Fibroblast of skin of abdomen (primary cell): ENCODE results near the gene CHAD.
A peak's percentile ranks its signal among the peaks of the same experiment; 100 is the strongest.
"Not testable (repeated sequence)": the region's sequence is repeated elsewhere in the genome, so short reads cannot be mapped to it uniquely, and the experiment has no call there.

Source experiments
- DNase-seq: peaks from one replicate; pipeline ENCODE4 v3.0.0-alpha.2; 2013

Gene CHAD

DNA sequence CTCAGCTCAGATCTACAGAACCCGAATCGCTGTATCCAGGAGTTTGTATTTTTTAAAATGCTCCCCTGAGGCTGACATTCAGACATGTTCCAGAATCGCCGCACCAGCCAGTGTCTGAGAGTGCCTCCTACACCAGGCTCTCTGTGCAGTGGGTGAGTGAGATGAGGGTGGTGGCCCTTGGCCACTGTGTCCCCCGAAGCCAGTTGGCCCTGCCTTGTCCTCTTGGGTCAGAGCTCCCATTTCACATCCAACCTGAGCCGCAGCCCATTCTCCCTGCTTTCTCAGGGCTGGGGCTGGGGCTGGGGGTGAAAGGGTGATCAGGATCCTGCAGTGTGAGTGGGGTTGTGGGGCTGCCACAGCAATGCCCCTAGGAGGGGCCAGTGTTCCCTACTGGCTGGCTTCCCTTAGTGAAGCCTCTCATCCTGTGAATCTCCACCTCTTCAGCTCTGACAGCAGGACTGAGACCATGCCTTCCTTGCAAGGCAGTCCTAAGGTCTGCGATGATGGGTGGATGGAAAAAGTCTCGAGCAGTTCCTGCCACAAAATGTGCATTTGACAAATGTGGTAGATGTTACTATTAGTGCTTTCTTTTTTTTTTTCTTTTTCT, 26.6 kb upstream of the CHAD start:
- DNase-seq = no peak

DNA sequence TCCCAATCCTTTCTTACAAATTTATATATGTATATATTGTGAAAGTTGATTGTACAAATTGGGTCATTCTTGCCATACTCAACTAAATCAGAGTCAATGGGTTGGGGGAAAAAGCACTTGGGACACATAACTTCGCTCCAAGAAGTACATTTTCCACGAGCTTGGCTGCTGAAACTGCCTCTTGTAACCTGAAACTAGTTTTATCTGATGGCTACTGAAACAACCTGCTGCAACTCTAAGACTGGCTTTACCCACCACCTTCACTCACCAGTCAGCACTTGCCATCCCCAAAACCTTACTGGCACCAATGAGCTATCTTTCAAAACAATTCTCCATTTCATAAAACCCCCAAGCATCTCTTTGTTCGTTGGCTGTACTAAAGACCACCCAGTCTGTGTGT, 25.1 kb upstream of the CHAD start:
- no peak for DNase-seq

DNA sequence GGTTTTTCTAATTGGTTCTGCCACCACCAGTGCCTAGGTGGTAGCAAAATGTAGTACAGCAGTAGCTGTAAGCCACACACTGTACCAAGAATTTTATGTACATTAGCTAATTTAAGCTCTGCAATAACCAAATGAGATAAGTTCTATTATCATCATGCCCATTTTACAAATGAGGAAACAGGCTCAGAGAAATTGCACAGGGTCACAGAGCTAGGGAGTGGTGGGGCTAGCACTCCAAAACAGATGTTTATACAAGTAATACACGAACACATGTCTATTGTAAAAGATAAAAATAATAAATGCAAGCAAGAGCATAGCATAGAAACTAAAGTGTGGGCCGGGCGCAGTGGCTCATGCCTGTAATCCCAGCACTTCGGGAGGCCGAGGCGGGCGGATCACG, 23.5 kb upstream of the CHAD start:
- DNase-seq = no peak

- no peak for DNase-seq
These were observed 22.8 kb upstream of the CHAD start for GRCh38 chr17:50491505-50491904.

GRCh38 chr17:50488880-50489279, 20.2 kb upstream of the CHAD start:
- no peak for DNase-seq

DNA sequence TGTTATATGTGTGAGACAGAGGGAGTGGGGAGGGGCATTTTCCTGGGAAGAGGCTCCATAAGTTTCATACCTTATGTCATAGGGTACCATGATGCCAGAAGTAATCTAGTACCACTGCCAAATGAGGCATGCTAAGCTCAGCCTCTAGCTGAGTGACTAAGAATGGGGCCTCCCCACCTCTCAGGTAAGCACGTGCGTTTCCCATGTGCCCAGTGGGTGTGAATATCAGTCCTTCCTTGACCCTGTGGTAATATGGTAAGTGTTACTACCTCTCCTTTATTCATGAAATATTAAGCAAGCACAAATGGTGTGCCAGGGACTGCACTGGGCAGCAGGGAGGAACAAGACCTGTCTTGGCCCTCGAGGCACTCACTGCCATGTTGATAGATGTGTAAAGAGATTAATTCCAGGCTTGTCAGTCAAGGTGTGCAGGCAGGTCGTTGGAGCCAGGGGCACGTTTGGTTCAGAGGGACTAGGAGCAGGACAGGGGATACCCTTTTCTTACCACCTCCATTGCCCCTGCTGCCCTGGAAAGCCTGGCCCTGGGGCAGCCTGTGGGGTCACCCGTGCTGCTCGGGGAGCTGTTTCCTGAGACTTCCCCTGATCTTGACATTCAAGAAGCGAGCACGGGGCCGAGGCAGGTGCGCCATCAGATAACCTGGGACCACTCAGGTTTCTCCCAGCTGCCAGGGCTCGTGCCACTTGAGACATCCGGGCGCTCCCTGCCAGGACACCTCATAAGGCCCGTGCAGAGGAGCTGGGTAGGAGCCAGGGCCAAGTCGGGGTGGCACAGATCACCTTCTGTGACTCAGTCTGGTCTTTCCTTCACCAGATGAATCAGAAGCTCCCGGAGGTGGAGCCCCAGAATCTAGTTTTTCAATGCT, 18.8 kb upstream of the CHAD start:
- no peak for DNase-seq

DNA sequence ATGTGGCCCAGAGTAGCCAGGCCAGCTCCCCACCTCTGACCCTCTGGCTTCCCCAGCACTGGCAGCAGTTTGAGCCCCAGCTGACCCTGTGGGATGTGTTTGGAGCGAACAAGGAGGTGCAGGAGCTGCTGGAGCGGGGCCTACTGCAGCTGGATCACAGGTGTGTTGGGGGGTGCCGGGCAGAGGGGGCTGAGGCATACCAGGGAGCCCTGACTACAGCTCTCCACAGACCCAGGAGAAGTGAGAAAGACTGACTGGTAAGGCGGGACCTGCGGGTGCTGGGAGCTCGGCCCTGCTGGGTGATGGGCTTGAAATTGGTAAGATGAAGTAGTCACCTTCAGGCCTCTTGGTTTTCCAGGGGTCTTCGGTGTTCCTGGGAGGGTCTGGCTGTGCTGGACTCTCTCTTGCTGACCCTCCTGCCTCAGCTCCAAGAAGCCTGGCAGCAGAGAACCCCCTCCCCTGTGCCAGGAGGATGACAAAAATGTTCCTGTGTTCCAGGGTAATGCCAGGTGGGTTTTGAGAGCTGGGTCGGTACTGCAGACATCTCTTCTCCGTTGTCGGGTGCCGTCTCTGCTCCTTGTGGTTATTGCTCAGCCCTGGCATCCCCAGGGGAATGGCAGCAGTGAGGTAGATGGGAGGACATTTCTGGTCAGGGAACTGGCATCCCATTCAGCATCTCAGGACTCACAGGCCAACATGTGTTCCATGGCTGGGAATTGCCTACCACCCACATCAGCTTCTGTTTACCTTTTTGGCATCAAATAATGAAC, 15.9 kb upstream of the CHAD start:
- no peak for DNase-seq

DNA sequence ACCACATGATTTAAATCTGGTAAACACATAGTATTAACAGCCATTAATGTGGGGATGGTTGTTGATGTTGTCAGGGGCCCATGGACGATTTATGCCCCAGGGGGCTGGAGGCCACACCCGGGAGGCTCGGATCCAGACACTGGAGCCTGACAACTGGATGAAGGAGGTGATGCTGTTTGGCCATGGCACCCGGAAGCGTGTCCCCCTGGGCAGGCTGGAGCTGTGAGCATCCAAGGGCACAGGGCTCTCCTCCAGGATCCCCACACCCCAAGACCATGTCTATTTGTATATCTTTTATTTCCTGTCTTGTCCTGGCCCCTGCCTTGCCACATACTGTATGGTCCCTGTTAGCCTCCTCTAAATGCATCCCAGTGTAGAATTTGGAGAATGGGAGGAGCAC, 14.6 kb upstream of the CHAD start:
- no peak for DNase-seq

- DNase-seq = peak; percentile 93
These were observed 13.8 kb upstream of the CHAD start for GRCh38 chr17:50482516-50482915.

DNA sequence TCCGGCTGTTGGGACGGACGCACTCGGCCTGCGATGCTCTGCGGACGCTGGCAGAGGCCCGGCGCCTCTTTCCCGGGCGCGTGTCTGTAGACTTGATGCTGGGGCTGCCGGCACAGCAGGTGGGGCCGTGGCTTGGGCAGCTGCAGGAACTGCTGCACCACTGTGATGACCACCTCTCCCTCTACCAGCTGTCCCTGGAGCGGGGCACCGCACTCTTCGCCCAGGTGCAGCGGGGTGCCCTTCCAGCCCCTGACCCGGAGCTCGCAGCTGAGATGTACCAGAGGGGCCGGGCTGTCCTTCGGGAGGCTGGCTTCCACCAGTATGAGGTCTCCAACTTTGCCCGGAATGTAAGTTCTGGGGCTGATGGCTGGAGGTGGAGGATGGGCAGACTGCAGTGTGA, 13.4 kb upstream of the CHAD start:
- DNase-seq = no peak

DNA sequence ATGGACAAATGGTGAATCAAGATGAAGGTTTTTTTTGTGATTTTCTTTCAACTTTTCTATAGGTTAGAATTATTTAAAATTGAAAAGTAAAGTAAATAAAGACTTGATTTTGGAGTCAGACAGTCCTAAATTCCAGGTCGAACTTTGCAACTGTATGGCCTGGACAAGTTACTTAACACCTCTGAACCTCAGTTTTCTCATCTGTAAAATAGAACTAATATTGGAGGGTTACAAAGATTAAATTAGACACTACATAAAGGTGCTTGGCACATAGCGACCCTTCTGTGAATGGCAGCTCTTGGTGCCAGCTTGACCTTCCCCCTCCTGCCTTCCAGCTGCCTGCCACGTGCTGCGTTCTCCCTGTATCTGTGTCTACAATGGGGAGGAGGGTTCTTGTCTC, 13.0 kb upstream of the CHAD start:
- DNase-seq = no peak

- no peak for DNase-seq
These were observed 12.3 kb upstream of the CHAD start for GRCh38 chr17:50480854-50481490.

DNA sequence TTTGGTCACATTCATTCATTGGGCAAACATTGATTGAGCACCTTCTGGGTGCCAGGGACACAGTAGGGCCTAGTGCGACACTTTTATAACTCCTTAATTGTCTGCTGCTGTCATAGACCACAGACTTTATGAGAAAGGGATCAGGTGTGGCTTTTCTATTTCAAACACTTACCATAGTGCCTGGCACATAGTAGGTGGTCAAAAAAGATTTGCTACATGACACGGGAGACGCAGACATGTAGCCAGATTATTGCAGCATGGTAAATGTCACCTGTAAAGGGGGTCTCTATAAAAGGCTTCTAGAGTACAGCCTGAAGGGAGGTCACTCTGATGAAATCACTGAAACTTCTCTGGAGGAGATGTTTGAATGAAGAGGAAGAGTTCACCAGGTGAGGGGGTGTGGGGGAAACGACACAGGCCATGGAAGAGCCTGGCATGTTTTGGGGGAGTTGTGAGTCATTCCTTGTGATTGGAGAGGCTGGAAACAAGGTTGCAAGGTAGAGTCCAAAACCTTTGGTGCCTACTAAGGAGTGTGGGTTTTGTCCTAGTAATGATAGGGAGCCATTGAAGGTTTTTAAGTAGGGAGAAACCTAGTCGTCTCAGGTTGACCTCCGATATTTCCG, 11.6 kb upstream of the CHAD start:
- DNase-seq = no peak

DNA sequence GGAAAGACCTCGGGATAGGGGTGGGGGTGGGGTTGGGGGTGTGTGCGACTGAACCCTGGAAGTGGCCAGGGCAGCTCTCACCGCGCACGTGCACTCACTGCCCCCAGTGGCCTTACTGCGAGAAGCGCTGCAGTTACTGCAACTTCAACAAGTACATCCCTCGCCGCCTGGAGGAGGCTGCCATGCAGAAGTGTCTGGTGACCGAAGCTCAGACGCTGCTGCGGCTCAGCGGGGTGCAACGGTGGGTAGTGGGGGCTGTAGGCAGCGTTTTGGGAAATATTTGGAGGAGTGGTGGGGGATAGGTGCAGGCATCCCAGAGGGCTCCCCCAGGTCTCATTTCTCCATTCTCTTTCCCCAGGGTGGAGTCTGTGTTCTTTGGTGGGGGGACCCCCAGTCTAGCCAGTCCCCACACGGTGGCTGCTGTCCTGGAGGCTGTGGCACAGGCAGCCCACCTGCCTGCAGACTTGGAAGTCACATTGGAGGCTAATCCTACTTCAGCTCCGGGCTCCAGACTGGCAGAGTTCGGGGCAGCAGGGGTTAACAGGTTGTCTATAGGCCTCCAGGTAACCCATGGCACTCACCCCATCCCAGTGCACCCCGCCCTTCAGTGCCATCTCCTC, 11.0 kb upstream of the CHAD start:
- DNase-seq = peak; percentile 75

GRCh38 chr17:50478391-50479381, 10.0 kb upstream of the CHAD start, which contains the start of gene RSAD1:
RSAD1 (plus strand) TSS chr17:50478860; CDS start chr17:50478885, 25 bp downstream.
- peak; percentile 90 for DNase-seq

DNA sequence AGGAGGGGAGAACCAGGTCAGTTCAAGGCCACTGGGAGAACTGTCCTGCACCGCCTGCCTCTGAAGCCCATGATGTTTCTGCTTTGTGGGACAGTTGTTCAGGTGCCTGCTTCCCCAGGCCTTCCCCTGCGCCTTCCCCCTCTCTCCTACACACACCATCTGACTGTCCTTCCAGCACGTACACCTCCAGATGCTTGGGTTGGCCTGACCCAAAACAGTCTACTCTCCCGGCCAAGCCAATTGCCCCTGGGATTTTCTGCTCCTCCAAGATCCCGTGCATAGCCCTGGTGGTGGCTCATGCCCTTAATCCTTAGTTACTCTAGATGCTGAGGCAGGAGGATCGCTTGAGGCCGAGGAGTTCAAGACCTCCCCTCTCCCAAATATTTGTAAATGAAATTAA, 9.3 kb upstream of the CHAD start:
- no peak for DNase-seq

DNA sequence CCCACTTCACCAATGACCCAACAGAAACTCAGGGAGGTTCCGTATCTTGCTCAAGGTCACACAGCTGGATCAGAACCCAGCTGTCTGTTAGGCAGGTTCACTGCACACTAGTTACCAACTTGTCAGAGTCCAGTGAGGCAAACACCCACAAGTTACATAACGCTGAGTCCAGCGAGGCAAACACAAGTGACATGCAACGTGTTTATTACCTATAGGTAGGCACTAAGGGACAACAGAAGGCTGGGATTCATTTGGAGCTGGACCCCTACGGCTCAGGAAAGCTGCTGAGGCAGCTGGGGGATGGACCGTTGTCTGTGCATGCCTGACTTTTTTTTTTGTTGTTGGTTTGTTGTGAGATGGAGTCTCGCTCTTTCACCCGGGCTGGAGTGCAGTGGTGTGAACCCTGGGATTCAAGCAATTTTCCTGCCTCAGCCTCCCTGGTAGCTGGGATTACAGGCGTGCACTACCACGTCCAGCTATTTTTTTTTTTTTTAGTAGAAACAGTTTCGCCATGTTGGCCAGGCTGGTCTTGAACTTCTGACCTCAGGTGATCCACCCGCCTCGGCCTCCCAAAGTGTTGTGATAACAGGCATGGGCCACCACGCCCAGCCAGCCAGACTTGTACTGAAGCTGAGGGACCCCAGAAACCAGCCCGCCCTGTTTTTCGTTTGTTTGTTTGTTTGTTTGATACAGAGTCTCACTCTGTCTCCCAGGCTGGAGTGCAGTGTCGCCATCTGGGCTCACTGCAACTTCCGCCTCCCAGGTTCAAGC, 8.1 kb upstream of the CHAD start:
- DNase-seq = no peak

GRCh38 chr17:50475775-50476544, 7.3 kb upstream of the CHAD start:
- not testable (repeated sequence) for DNase-seq

DNA sequence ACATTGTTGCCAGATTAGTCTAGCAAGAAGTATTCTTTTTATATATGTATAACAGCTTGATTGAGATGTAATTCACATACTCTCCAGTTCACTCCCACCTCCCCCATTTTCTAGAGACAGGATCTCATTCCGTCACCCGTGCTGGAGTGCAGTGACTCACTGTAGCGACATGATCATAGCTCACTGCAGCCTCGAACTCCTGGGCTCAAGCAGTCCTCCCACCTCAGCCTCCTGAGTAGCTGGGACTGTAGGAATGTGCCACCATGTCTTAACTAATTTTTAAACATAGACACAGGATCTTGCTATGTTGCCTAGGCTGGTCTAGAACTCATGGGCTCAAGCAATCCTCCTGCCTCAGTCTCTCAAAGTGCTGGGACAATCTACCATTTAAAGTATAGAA, 6.7 kb upstream of the CHAD start:
- DNase-seq = no peak
